Kidney epithelial cell (primary cell): ENCODE results near the gene MPP2. TPM values are rescaled to one million over a fixed set of nuclear protein-coding genes. Genes with fewer than 3 reads are reported as not detected.

Experiments
- DNase-seq: peaks from one replicate; pipeline ENCODE4 v3.0.0-alpha.2; 2010; ENCODE audit warnings: low read depth
- H3K27me3 ChIP-seq: 2 replicates; pipeline ENCODE4 v1.6.0; 2011; ENCODE audit warnings: low read length; ENCODE audit not compliant: control insufficient read depth, insufficient read depth
- H3K36me3 ChIP-seq: 2 replicates; pipeline ENCODE4 v1.5.1; 2011; ENCODE audit warnings: low read length; ENCODE audit not compliant: control insufficient read depth, insufficient read depth
- H3K4me3 ChIP-seq: 2 replicates; pipeline ENCODE4 v1.5.1; 2011; ENCODE audit warnings: low read depth, mild to moderate bottlenecking, control low read depth, low read length
- total RNA-seq: library from RNA; depleted of rRNA; stranded (reverse); fragments of >200 nt; gene quantifications from 2 replicates; pipeline ENCODE4 v1.2.3, GENCODE V29; 2015
- TF ChIP-seq, protein P1 (sequence below): IDR thresholded peaks from 2 replicates; pipeline ENCODE4 v1.5.1; 2011; ENCODE audit warnings: mild to moderate bottlenecking, moderate library complexity, low read length, control low read depth, inconsistent platforms; ENCODE audit not compliant: insufficient read depth, poor library complexity, severe bottlenecking

The MPP2 gene, protein sequence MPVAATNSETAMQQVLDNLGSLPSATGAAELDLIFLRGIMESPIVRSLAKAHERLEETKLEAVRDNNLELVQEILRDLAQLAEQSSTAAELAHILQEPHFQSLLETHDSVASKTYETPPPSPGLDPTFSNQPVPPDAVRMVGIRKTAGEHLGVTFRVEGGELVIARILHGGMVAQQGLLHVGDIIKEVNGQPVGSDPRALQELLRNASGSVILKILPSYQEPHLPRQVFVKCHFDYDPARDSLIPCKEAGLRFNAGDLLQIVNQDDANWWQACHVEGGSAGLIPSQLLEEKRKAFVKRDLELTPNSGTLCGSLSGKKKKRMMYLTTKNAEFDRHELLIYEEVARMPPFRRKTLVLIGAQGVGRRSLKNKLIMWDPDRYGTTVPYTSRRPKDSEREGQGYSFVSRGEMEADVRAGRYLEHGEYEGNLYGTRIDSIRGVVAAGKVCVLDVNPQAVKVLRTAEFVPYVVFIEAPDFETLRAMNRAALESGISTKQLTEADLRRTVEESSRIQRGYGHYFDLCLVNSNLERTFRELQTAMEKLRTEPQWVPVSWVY
- total RNA-seq: 2.7 and 3.0 TPM in 2 replicates

DNA sequence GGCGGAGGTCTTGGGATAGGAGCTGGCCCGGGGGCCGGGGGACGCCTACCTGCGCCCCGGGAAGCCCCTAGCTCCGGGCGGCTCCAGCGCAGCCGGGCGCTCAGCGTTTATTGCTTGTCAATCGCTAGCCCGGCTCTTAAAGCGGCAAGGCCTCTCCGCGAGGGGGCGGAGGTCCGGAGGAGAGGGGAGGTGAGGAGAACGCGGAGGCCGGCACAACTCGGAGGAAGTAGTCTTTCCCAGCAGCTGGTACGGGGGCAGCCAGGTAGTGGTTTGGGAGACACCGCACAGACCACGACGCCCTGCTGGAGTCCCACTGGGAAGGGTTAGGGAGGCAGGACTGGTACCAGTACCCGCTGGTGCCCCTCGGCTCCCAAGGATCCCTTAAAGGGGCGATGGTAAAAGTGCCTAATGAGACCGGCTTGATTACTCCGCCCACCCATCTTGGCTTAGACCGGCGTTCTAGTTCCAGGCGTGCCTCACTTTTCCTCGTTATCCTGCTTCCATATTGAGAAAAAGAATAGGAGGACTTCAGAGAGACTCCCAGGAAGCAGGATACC, at the start of gene MPP2:
MPP2 (minus strand) TSS at position 112 of the 557 bp plus-strand sequence. CDS start 3,076 bp downstream, outside the sequence.
- Histone ChIP-seq H3K4me3 (peak within 1 kb of the TSS; percentile 55), H3K36me3 (no peaks in the 10 kb centered on the region), H3K27me3 (peaks cover 18% of the 10 kb centered on the region)
- TF ChIP-seq, protein P1, sequence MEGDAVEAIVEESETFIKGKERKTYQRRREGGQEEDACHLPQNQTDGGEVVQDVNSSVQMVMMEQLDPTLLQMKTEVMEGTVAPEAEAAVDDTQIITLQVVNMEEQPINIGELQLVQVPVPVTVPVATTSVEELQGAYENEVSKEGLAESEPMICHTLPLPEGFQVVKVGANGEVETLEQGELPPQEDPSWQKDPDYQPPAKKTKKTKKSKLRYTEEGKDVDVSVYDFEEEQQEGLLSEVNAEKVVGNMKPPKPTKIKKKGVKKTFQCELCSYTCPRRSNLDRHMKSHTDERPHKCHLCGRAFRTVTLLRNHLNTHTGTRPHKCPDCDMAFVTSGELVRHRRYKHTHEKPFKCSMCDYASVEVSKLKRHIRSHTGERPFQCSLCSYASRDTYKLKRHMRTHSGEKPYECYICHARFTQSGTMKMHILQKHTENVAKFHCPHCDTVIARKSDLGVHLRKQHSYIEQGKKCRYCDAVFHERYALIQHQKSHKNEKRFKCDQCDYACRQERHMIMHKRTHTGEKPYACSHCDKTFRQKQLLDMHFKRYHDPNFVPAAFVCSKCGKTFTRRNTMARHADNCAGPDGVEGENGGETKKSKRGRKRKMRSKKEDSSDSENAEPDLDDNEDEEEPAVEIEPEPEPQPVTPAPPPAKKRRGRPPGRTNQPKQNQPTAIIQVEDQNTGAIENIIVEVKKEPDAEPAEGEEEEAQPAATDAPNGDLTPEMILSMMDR: peak; percentile 15
- DNase-seq: no peak

DNA sequence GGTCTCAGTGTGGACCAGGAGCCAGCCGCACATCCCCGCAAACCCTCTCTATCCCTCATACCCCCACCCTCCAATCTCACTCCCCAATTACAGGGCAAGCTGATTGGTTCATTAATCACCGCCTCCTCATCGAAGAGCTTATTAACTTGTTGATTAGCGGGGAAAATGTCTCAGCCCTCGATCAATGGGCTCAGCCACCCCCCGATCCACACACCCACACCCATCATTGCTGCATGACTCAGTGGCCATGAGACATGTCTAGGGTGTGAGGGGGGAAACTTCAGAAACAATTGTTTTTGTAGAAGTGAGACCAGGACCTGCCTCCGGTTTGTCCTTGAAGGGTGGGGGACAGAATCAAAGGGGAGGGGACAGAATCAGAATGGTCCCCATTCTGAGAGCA, 48.9 kb upstream of the MPP2 start:
- Histone ChIP-seq H3K36me3 (no peaks in the 10 kb centered on the region), H3K4me3 (no peak overlapping the region), H3K27me3 (peaks cover 44% of the 10 kb centered on the region)
- TF ChIP-seq, protein P1: no peak
- no peak for DNase-seq

DNA sequence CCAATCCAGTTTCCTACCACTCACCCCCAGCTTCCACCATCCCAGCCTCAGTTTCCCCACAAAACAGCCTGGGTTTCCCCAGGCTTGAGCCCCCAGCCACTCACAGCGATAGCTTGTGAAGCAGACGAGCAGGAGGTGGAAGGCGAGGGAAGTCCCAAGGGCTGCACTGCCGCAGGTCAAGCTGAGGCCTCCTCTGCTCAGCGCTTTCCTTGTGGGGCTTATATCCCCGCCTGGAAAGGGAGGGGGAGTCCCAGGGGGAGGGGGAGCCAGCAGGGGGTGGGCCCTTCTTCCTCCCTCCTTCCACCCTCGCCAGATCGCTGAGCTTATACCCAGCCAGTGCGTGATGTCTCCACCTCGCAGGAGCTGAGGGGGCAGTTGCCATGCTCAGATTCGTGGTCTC, 46.4 kb upstream of the MPP2 start, which contains the start of gene PYY:
PYY (minus strand) TSS at position 195 of the 400 bp plus-strand sequence. CDS start 457 bp downstream, outside the sequence.
- Histone ChIP-seq H3K27me3 (peaks cover 57% of the 10 kb centered on the region), H3K4me3 (no peak within 1 kb of the TSS), H3K36me3 (no peaks in the 10 kb centered on the region)
- TF ChIP-seq, protein P1: no peak
- DNase-seq: no peak

DNA sequence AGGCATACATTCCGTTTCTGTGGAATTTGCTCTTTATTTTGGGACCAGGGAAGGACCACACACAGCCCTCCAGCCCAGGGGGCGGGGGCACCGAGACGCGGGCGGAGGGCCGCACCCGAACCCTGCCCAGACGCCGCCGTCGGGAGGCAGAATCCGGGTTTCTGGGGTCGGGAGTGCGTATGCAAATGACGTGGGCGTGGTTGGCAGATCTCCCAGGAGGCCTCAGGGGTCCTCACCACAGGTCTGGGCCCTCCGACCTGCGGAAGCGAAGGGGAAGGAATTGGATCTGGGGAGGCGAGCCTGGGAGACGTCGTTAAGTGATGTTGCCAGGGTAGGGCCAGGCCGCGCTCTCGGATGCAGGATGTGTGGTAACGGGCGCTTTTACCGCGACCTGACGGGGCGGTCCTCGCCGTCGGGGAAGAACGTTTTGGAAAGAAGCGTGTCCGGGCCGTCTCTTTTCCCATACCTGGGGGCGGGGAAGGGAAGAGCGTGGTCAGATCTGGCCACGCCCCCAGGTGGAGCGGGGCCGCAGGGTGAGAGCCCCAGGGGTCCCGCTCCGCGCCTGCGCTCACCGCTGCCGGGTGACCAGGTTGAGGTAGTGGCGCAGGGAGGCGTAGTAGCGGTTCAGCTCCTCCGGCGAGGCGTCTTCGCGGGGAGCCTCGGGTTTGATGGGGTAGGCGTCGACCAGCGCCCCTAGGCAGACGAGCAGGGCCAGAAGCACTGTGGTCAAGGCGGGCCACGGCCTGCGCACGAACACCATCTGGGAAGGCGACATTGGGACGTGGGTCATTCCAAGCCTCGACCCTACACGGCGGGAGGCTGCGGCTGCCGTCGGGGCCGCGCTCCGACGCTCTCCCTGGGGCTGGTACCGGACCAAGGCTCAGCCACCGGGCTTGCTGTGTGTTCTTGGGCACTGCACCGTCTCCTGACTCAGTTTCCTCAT, 45.7 kb upstream of the MPP2 start:
- peaks cover 57% of the 10 kb centered on the region for H3K27me3 ChIP-seq
- H3K4me3 ChIP-seq: no peak overlapping the region
- TF ChIP-seq, protein P1: no peak
- H3K36me3 ChIP-seq: no peaks in the 10 kb centered on the region
- no peak for DNase-seq

DNA sequence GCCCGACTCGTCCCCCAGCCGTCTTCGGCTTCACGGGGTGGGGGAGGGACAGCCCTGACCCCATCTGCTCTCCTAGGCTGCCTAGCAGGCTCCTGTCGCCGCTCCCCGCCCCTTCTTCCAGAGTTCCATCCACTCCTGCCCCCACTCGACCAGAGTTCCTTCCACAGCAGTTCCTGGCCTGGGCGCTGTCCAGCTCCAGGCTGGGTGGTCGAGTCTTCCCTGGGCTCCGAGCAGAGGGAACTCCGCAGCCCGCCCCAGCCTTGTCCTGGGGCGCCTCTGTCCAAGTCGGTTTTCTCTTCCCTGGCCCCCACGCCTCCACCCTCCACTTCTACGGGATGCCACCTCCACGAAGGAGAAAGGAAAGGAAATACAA, 45.0 kb upstream of the MPP2 start:
- H3K4me3 ChIP-seq: no peak overlapping the region
- peaks cover 57% of the 10 kb centered on the region for H3K27me3 ChIP-seq

More for the DNA sequence above, 45.0 kb upstream of the MPP2 start:
- no peak for DNase-seq
- TF ChIP-seq, protein P1: no peak
- H3K36me3 ChIP-seq: no peaks in the 10 kb centered on the region
